ENCODE results near the gene FCGR2B. TPM values are rescaled to one million over a fixed set of nuclear protein-coding genes. Genes with fewer than 3 reads are reported as not detected.
"Not testable (repeated sequence)": the region's sequence is repeated elsewhere in the genome, so short reads cannot be mapped to it uniquely, and the experiment has no call there.

FCGR2B gene
- 1 to 10 TPM; 5.3 to 9.1 (median 6.0) TPM for total RNA-seq

GRCh38 chr1:161662684-161663339 lies at the start of gene FCGR2B:
Gene FCGR2B, plus strand, starts transcription at chr1:161663143. Its CDS starts 99 bp downstream, at chr1:161663242.
- H3K4me1 ChIP-seq; DNase-seq (ENCODE audit: low spot score in 2 of 2); H3K27ac ChIP-seq; H3K36me3 ChIP-seq; H3K27me3 ChIP-seq; H3K9me3 ChIP-seq; H3K4me3 ChIP-seq: not testable (repeated sequence)
- whole genome bisulfite sequencing = no CpG with 5 or more reads among the region's 4 CpGs

- DNase-seq (ENCODE audit: low spot score in 2 of 2); H3K27me3 ChIP-seq; H3K36me3 ChIP-seq; H3K9me3 ChIP-seq; H3K27ac ChIP-seq; H3K4me1 ChIP-seq; H3K4me3 ChIP-seq: not testable (repeated sequence)
- WGBS = 95% methylated on average over 7 of the region's 30 CpGs
Measured at GRCh38 chr1:161616417-161616816, 46.5 kb upstream of the FCGR2B start.

- not testable (repeated sequence) for DNase-seq (ENCODE audit: low spot score in 2 of 2); H3K4me3 ChIP-seq; H3K4me1 ChIP-seq; H3K27me3 ChIP-seq; H3K36me3 ChIP-seq; H3K27ac ChIP-seq; H3K9me3 ChIP-seq
- WGBS = 67% methylated on average over 4 of the region's 4 CpGs
Measured at GRCh38 chr1:161618517-161618916, 44.4 kb upstream of the FCGR2B start.

- not testable (repeated sequence) for H3K9me3 ChIP-seq; H3K4me1 ChIP-seq; H3K4me3 ChIP-seq; H3K36me3 ChIP-seq; DNase-seq (ENCODE audit: low spot score in 2 of 2); H3K27me3 ChIP-seq
- WGBS = 68% methylated on average over 7 of the region's 7 CpGs
- peak overlapping the region; percentile 60 for H3K27ac ChIP-seq
Measured at GRCh38 chr1:161620399-161620798, 42.5 kb upstream of the FCGR2B start.

GRCh38 chr1:161621181-161622000 lies 41.6 kb upstream of the FCGR2B start:
- H3K27me3 ChIP-seq, H3K36me3 ChIP-seq, H3K4me1 ChIP-seq, H3K9me3 ChIP-seq: not testable (repeated sequence)
- peak overlapping the region; percentile 60 for H3K27ac ChIP-seq
- peak overlapping the region; percentile 46 for H3K4me3 ChIP-seq
- WGBS = 2% methylated on average over 41 of the region's 41 CpGs
- peak in 1 of 2 donors; percentile 68 for DNase-seq (ENCODE audit: low spot score in 2 of 2)

- not testable (repeated sequence) for H3K27ac ChIP-seq; H3K27me3 ChIP-seq; H3K4me1 ChIP-seq; H3K9me3 ChIP-seq; DNase-seq (ENCODE audit: low spot score in 2 of 2); H3K36me3 ChIP-seq
- whole genome bisulfite sequencing = 54% methylated on average over 8 of the region's 8 CpGs
- peak overlapping the region; percentile 46 for H3K4me3 ChIP-seq
Measured at GRCh38 chr1:161622054-161622453, 40.9 kb upstream of the FCGR2B start.

GRCh38 chr1:161623401-161624051 lies 39.4 kb upstream of the FCGR2B start:
- not testable (repeated sequence) for H3K27me3 ChIP-seq; H3K4me1 ChIP-seq; H3K36me3 ChIP-seq; H3K4me3 ChIP-seq; H3K27ac ChIP-seq; H3K9me3 ChIP-seq; DNase-seq (ENCODE audit: low spot score in 2 of 2)
- WGBS = 69% methylated on average over 6 of the region's 6 CpGs

- not testable (repeated sequence) for H3K9me3 ChIP-seq; H3K4me3 ChIP-seq; H3K27ac ChIP-seq; H3K4me1 ChIP-seq; DNase-seq (ENCODE audit: low spot score in 2 of 2); H3K36me3 ChIP-seq; H3K27me3 ChIP-seq
- WGBS = 75% methylated on average over 1 of the region's 1 CpG
Measured at GRCh38 chr1:161624605-161625004, 38.3 kb upstream of the FCGR2B start.

- DNase-seq (ENCODE audit: low spot score in 2 of 2); H3K27me3 ChIP-seq; H3K27ac ChIP-seq: not testable (repeated sequence)
Measured at GRCh38 chr1:161626445-161627146, 36.3 kb upstream of the FCGR2B start.

GRCh38 chr1:161630128-161630742 lies 32.7 kb upstream of the FCGR2B start:
- WGBS = 91% methylated on average over 1 of the region's 2 CpGs
- not testable (repeated sequence) for H3K4me1 ChIP-seq; H3K27ac ChIP-seq; H3K36me3 ChIP-seq; H3K27me3 ChIP-seq; H3K9me3 ChIP-seq; DNase-seq (ENCODE audit: low spot score in 2 of 2); H3K4me3 ChIP-seq

More at GRCh38 chr1:161626445-161627146, 36.3 kb upstream of the FCGR2B start:
- H3K9me3 ChIP-seq, H3K4me1 ChIP-seq, H3K36me3 ChIP-seq, H3K4me3 ChIP-seq: not testable (repeated sequence)
- 78% methylated on average over 8 of the region's 10 CpGs for WGBS

Data from suprapubic skin (tissue), 4 donors.